Activated naive CD4-positive, alpha-beta T cell treated with anti-CD3 and anti-CD28 coated beads, Interleukin-2, amount 10 ng/mL, durations not matched to agents 5 hours and 36 hours (primary cell): Measurements from ENCODE around the gene CPNE8. TPM values are rescaled to one million over a fixed set of nuclear protein-coding genes. Genes with fewer than 3 reads are reported as not detected.

Experiments used
- total RNA-seq, 2 experiments: library from RNA; stranded (reverse); gene quantifications; one replicate each; pipeline ENCODE4 v1.2.3, GENCODE V29; 2021

The CPNE8 gene
- 1 to 10 TPM; 2.8 to 2.9 TPM for total RNA-seq

GRCh38 chr12:38905480-38906351, at the start of gene CPNE8:
Gene CPNE8, minus strand, starts transcription at chr12:38905591. Its CDS starts 57 bp downstream, at chr12:38905534.

